Urothelium cell line (cell line): ENCODE data around the gene UBAP1.
A peak's percentile ranks its signal among the peaks of the same experiment; 100 is the strongest.
"Not testable (repeated sequence)": the region's sequence is repeated elsewhere in the genome, so short reads cannot be mapped to it uniquely, and the experiment has no call there.

Experiments
- DNase-seq: peaks from one replicate; pipeline ENCODE4 v3.0.0; 2011; ENCODE audit warnings: low spot score, mixed read lengths
- FAIRE-seq: peaks from 2 replicates; lab custom pipeline; 2011; peaks lifted over from hg19 to GRCh38; lab: Jason Lieb, UNC

UBAP1 gene

DNA sequence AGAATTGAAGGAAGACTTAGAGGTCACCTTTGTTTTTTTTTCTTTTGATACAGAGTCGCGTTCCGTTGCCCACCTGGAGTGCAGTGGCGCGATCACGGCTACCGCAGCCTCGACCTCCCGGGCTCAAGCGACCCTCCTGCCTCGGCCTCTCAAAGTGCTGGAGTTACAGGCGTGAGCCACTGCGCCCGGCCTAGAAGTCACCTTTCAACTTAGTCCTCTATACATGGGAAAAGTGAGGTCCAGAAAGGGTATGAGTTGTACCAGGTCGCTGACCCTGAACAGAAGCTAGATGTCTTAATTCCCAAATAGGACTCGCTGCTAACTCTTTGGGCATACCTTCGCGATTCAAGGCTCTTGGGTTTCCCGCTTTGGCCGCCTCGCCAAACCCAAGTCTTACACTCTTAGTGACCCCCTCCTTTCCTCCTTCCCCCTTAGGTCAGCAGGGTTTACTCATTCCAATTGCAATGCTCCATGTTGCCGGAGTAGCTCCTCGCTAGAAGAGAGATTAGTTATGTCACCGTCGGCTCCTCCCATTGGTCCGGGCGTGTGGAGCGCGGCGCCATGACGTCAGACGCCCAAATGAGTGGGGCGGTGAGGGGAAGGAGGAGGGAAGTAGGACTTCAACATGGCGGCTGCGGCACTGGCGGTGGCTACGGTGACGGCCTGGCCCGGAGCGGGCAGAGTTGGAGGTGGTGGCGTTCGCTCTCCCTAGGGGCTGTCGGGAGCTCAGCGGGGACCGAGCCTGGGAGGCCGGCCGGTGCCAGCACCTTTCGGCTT is at the start of gene UBAP1:
UBAP1 (plus strand) TSS at position 608 of the 777 bp plus-strand sequence. CDS start 41,872 bp downstream, outside the sequence.
- DNase-seq = peak; percentile 98
- peak; percentile 94 for FAIRE-seq

DNA sequence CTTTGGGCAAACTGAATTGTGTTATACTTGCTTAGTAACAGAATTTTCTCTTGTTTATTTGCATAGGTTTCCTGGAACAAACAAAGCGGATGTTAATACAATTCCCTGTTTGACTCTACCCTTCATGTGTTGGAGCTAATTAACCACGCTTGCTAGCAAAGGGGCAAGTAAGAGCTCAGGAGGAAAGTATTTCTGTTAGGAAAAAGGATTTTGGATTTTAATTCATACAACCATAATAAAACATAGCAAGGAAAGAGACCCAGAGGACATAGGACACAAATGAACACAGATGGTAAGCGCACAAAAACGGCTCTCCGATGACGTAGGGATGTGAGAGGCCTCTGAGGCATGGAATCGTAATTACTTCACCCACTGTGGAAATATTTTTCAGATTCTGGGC is 47.3 kb upstream of the UBAP1 start:
- FAIRE-seq (no peak), DNase-seq (no peak)

GRCh38 chr9:34133436-34133949 is 45.4 kb upstream of the UBAP1 start:
- no peak for DNase-seq
- FAIRE-seq = peak; percentile 76

- FAIRE-seq (no peak), DNase-seq (no peak)
These were observed 44.3 kb upstream of the UBAP1 start for GRCh38 chr9:34134521-34134920.

DNA sequence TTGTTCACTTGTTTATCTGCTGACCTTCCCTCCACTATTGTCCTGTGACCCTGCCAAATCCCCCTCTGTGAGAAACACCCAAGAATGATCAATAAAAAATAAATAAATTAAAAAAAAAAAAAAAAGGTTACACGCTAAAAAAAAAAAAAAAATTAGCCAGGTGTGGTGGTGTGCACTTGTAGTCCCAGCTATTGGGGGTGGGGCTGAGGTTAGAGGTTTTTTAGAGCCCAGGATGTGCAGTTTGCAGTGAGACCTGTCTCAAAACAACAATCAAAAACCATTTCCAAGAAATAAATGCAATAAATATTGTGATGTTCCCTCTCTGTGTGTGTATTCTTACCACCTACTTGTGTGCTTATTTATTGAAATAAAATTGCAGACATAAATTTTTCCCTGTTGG is 40.2 kb upstream of the UBAP1 start:
- FAIRE-seq, DNase-seq: not testable (repeated sequence)

- DNase-seq = peak; percentile 67
- FAIRE-seq = no peak
These were observed 39.2 kb upstream of the UBAP1 start for GRCh38 chr9:34139477-34140146.

DNA sequence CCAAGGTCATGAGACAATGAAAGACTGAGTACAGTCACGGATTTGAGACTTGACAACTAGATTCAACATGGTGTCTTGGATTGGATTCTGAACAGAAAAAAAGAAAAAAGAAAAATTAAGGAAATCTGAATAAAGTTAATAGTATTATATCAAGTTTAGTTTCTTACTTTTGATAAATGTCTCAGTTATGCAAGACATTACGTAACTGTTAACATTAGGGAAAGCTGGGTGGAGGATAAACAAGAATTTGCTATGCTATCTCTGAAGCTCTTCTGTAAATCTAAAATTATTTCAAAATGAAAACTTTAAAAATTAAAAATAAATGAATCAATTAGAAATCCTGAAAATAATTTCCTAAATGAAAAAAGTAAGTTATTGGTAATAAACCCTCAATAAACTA is 38.0 kb upstream of the UBAP1 start:
- FAIRE-seq (no peak), DNase-seq (no peak)

- DNase-seq = no peak
- FAIRE-seq = no peak
These were observed 35.7 kb upstream of the UBAP1 start for GRCh38 chr9:34143116-34143515.

- no peak for FAIRE-seq
- DNase-seq = peak; percentile 13
These were observed 33.7 kb upstream of the UBAP1 start for GRCh38 chr9:34145165-34145564.

DNA sequence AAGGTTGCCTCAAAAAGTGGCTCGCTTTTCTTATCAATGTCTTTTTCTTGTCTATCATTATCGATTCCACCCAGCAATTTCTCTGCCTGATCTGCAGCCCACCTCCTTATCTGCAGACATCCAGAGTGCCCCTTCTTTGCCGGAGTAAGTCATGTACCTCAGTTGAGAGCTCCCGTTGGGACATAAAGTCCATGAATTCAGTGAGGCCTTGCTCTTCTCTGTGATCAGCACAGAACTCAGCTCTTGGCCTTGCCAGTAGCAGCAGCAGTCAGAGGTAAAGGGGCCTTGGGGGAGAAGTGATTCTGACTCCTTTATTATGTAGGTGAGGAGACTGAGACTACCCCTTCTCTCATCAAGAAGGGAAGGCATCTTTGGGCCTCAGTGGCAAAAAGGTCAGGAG is 27.4 kb upstream of the UBAP1 start:
- FAIRE-seq = no peak

DNA sequence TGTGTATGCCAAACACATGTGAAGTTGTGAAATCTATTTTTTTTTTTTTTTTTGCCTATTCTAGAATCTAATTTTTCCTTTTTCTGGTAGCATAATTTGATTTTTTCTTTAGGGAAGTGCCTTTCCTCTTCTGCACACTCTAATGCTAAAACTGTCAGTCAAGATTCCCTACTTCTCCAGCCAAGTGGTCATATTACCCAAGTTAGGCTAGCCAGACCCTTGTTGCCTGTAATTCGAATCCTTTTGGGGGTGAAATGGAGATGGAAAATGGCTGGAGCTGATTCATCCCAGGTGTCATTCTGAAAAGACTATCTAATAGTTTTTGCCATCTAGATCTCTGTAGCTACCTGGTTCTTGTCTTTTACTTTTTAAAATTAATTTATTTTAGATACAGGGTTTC is 24.8 kb upstream of the UBAP1 start:
- FAIRE-seq = no peak

More for the DNA sequence above, 27.4 kb upstream of the UBAP1 start:
- no peak for DNase-seq

DNA sequence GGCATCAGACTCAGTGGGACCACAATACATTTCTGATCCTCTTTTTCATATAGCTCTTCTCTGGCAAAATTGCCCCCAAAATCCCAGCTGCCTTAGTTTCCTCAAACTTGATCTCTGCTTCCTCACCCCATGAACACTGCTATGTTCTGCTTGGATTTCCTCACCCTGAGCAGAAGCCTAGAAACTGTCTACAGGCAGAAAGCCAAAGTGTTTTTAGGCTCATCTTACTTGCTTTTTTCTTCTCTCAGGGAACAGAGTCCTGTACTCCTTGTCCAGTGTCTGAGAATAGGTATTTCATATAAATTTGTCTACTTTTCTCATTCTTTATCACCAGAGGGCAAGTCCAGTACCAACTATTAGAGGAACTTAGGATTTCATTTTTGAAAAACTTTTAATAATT is 21.5 kb upstream of the UBAP1 start:
- DNase-seq = no peak
- FAIRE-seq = no peak

More for the DNA sequence above, 24.8 kb upstream of the UBAP1 start:
- DNase-seq = no peak

- FAIRE-seq (no peak), DNase-seq (no peak)
These were observed 20.9 kb upstream of the UBAP1 start for GRCh38 chr9:34157898-34158297.

GRCh38 chr9:34158362-34158869 is 20.4 kb upstream of the UBAP1 start:
- FAIRE-seq (no peak), DNase-seq (peak; percentile 48)

DNA sequence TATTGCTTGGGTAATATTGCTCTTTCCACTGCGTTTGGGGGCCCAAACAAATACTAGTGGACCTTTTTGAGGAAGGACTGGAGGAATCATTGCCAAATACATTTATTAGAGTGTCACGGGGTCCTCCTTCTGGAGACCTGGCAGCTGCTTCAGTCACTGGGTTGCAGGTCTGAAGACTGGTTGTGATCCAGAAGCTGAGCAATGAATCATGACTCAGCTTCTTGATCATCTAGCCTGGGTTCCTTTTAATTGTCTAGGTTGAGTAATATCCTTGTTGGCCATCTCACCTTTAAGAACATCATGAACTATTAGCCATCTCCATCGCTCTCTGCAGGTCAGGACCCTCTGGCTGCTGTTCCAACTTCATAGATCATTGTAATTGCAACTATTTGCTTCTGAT is 15.4 kb upstream of the UBAP1 start:
- no peak for FAIRE-seq
- no peak for DNase-seq

DNA sequence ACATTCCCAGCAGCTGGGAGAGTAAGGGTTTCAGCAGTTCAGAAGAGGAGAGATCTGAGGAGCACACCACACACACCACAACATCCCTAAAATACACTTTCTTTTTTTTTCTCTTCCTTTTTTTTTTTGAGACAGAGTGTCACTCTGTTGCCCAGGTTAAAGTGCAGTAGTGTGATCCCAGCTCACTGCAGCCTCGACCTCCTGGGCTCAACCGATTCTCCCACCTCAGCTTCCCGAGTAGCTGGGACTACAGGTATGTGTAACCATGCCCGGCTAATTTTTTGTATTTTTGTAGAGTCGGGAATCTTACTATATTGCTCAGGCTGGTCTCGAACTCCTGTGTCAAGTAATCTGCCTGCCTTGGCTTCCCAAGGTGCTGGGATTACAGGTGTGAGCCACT is 9.7 kb upstream of the UBAP1 start:
- DNase-seq = no peak
- FAIRE-seq = no peak

DNA sequence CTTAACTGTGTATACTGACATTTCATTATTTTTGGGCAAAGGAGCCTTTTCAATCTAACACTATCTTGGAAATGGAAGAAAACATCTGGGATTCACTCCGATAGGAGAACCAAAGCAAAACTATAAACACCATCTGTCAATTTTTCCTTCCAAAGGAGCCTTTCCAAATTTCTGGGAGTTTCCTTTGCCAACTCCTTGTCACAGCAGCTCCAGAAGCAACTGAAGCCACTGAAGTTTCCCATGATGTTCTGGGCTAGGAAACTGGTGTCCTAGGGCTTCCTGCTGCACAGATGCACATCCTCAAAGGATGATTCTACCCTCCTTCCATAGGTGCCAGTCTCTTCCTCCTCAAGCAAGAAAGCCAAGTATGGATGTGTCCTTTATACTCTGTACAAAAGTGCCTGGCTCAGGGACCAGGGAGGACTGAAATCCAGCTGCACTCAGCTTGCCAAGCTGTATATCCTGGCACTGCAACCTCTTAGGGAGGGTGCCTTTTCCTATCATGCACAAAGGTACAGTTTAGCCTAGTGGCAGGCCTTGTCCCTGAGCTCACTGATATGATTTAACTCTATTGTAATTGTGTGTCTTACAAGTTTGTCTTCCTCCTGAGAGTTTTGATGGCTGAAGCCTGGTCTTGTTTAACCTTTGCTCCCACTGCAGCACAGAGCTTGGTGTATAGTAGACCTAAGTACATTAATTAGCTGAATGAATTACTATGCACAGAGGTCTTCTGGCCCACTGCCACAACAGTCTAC is 8.4 kb upstream of the UBAP1 start:
- FAIRE-seq (no peak), DNase-seq (no peak)

- no peak for DNase-seq
- FAIRE-seq = no peak
These were observed 6.9 kb upstream of the UBAP1 start for GRCh38 chr9:34171753-34172535.

GRCh38 chr9:34176089-34176488 is 2.8 kb upstream of the UBAP1 start:
- FAIRE-seq (no peak), DNase-seq (no peak)
